D341Med (cell line): ENCODE measurements around the gene AFF3.

Source experiments
- DNase-seq: peaks from one replicate; pipeline ENCODE4 v3.0.0; 2012; ENCODE audit warnings: low spot score

The AFF3 gene

DNA sequence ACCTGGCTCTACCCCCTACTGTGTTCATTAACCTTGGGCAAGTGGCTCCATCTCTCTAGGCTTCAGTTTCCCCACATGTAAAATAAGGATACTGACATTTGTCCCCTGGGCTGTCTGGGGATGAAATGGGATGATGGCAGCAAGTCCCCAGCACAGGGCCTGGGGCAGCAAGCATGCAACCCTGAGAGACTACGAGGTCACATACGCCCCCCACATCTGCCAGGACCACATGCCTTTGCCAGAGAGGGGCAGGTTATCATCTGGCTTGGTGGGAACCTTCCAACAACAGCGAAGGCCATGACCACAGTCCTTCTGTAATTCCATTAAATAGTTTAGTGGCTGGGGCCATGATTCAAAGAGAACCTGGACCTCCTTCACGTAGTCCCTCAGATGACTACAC, 506.7 kb downstream of the AFF3 start:
- DNase-seq, result no peak

DNA sequence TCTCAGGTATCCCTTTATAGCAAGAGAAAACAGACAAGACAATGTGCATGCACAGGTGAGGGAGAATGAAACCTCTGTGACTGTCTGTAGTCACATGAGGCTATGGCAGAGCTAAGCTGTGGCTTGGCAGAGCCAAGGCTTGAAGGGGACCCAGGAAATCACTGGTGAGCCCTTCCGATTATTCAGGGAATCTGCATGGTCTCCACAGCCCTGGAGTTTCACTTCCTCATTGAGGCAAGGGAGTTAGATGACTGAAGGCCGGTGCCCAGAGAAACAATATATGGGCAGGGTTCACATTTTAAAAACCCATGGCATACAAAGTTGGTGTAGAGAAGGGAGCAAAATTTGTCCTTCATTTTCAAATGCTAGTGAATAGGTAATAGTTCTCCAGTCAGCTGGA, 508.2 kb downstream of the AFF3 start:
- no peak for DNase-seq

- DNase-seq, result no peak
Observed at GRCh38 chr2:99631700-99632099, 510.7 kb downstream of the AFF3 start.

DNA sequence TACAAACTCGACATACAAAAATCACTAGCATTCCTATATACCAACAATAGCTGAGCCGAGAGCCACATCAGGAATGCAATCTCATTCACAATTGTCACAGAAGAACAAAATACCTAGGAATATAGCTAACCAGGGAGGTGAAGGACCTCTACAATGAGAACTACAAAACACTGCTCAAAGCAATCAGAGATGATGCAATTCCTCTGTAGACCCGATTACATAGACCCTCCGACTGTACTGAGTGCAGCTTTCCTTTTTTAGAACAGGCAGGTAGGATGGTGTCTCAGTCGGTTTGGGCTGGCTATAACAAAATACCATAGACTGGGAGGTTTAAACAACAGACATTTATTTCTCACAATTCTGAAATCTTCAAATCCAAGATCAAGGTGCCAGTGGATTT, 513.1 kb downstream of the AFF3 start:
- no peak for DNase-seq

DNA sequence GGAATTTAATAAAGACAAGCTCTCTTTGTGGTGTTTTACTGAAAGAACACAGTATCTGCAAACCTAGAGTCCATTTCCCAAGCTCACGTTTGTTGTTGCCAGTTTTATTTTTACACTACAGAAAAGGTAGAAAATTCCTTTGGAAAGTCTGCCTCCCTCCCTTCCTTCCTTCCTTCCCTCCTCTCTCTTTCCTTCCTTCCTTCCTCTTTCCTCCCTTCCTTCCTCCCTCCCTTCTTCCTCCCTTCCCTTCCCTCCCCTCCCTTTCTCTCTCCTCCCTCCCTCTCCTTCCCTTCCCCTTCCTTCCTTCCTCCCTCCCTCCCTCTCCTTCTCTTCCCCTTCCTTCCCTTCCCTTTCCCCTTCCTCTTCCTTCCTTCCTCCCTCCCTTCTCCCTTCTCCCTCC, 516.2 kb downstream of the AFF3 start:
- no peak for DNase-seq

DNA sequence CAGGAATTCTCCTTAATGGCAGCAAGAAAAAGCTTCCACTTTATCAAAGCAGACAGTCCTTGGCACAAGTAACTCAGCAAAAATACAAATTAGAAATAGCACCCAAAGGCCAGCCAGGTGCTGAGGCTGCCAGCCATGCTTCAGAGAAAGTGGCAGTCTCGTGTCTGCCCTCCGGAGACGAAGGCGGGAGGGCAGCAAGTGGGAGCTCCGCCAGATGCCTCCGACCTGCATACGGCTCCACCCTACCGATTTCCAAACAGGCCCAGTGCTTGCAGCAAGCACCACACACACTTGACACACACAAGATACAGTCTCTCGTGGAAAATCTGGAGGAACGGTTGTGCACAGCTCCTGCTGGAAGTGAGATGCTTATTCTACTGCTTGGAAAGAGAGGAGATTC, 517.7 kb downstream of the AFF3 start:
- no peak for DNase-seq

GRCh38 chr2:99623613-99624012, 518.8 kb downstream of the AFF3 start:
- no peak for DNase-seq

DNA sequence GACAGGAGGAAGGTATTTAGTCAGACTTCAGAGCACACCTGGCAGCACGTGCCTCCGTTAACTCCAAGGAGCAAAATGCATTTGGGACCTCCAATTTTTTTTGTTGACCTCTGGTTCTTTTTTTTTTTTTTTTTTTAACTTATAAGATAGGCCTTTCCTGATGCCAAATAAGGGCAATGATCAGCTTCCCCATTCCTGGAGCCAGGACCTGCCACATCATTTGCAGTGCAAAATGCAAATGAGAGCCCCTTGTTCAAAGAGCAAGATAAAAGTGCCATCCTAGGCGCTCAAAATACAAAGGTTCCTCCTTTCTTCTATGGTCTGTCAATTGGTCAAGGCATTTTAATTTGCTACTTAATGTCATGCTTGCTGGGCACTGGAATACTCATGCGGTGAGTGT, 519.4 kb downstream of the AFF3 start:
- DNase-seq, result no peak

DNA sequence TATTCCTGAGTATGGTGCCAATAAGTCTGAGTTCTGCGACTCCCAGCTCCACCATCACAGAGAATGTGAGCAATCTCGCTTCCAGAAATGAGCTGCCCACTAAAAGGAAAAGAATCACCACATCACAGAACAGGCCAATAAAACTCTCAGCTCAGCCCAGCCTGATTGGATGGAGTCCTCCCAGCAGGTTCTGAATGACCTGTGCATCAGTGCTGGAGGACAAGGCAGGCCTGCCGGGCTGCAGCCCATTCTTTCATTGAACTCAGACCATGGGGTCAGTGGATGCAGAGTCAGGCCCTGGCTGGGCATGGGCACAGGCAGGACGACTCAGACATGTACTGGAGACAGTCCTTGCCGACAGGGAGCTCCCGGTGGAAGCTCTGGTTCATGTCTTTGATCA, 519.9 kb downstream of the AFF3 start:
- DNase-seq, result no peak

DNA sequence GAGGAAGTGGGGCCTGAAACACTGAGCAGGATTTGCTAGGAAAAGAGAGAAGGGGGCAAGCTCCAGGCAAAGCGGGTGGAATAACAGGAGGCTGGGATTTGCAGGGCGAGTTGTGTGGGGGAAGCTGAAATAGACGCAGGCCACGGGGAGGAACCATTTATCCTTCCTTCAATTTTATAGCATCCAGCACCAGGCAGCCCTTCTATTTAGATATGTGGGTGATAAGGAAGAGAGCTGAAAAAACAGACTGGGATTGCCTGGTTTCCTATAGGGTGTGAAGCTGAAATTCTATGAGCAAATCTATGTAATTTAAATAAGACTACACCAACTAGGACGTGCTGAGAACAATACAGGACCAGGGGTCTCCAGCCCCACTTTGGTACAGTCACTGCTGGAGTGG, 520.6 kb downstream of the AFF3 start:
- DNase-seq, result no peak

- DNase-seq, result no peak
Observed at GRCh38 chr2:99621106-99621505, 521.3 kb downstream of the AFF3 start.

DNA sequence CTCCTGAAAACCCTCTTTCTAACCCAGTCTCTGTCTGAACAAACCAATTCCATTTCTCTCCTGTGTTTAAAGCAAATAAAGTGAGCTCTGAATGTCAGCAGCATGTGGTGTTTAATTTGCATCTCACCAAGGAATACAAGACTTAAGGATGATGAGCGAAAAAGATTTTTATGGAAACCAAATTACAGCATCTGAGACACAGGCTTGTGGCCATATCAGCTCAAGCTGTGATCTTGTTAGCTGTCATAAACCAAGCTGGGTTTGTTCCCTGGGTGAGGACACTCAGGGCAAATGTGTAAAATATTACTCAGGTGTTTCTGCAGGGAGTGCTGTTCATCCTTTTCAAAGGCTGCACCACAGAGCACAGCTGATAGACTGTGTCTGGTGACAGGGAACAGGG, 523.2 kb downstream of the AFF3 start:
- no peak for DNase-seq

GRCh38 chr2:99618579-99619097, 523.8 kb downstream of the AFF3 start:
- DNase-seq, result no peak

- no peak for DNase-seq
Observed at GRCh38 chr2:99617811-99618210, 524.6 kb downstream of the AFF3 start.

DNA sequence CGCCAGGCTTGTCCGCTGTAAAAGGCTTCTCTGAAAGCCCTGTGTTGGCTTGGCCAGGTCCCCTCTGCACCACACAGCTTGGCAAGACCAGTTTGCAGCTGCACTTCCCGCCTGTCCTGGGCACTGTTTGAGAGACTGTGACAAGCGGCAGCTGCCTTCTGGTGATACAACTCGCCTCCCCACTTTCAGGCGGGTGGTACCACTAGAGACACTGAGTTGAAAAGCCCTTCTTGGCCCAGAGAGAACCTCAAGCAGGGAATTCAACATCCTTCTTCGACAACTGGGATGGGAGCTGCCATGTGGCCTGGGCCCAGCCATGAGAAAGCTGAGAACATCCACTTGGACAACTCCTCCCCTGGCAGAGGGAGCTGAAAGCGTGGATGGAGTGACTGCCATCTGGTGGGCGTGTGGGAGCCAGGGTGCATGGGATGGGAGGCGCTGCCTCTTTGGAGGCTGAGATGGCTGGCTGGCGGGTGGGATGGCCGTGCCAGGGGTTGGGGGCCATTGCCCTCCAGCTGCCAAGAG, 527.1 kb downstream of the AFF3 start:
- no peak for DNase-seq

DNA sequence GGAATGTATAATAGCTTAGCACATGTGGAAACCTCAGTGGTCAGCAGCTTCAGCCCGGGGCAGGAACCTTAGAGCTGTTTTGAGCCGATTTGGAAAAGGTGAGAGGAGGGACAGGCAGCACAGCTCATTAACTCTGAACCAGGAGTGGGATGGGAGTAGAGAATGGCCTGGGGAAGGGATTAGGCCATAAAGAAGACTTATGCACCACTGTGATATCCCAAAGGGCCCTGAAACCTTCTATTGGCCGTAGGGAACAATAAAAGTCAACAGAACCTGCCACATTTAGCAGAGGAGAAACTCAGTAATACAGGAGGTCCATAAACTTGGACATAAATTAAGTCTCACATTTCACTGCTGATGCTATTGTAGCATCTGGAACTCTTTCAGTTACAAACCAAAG, 528.4 kb downstream of the AFF3 start:
- DNase-seq, result no peak

GRCh38 chr2:99611786-99612185, 530.6 kb downstream of the AFF3 start:
- no peak for DNase-seq

GRCh38 chr2:99611034-99611433, 531.4 kb downstream of the AFF3 start:
- DNase-seq, result no peak

GRCh38 chr2:99609851-99610381, 532.5 kb downstream of the AFF3 start:
- no peak for DNase-seq

GRCh38 chr2:99608861-99609260, 533.5 kb downstream of the AFF3 start:
- no peak for DNase-seq

GRCh38 chr2:99607861-99608491, 534.4 kb downstream of the AFF3 start:
- DNase-seq, result no peak

GRCh38 chr2:99607454-99607853, 534.9 kb downstream of the AFF3 start:
- no peak for DNase-seq

DNA sequence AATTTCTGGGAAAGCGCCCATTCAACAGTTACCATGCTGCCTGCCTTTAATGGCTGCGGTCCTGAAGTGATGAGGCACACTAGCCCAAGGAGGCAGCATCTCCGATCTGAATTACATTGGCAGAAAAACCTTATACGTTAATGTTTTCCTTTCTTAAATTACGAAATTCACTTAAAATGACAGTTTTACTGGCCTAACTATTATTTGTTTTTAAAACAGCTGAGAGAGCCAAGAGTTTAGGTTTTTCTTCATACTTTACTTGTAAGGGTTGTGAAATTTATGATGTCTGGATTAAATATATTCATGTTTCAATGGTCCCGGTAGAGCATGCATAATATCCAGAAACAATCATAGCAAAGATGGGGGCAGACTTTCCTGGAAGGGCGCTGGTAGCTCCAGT, 537.4 kb downstream of the AFF3 start:
- no peak for DNase-seq

DNA sequence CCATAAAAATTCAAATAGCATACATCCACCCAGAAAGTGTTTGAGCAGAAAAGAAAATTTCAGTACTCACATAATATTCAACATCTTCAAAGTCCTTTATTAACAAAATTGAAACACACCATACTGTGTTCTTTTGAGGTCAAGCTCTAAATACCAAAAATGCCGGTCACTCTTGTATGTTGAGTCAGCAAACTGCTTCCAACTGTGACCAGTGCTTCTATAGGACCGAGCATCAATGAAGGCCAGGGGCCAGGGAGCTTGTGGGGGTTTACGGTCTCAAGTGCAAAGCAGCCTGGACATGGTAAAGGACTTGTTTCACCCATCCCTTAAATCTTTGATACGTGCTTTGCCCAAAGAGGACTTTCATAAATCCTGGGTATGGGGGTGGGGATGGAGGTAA, 539.9 kb downstream of the AFF3 start:
- no peak for DNase-seq
